Neuronal stem cell (in vitro differentiated cells): ENCODE measurements around the gene FANCL. TPM values are rescaled to one million over a fixed set of nuclear protein-coding genes. Genes with fewer than 3 reads are reported as not detected.
"Not testable (repeated sequence)": the region's sequence is repeated elsewhere in the genome, so short reads cannot be mapped to it uniquely, and the experiment has no call there.

Source experiments
- DNase-seq: peaks from one replicate; pipeline ENCODE4 v3.0.0-alpha.2; 2013; ENCODE audit warnings: low spot score
- H2AFZ ChIP-seq: one replicate; pipeline ENCODE4 v1.6.1; 2013; ENCODE audit warnings: mild to moderate bottlenecking, low read length, inconsistent platforms
- H2AK5ac ChIP-seq: 2 replicates; pipeline ENCODE4 v1.6.1; 2013; ENCODE audit warnings: low read depth, mild to moderate bottlenecking, inconsistent platforms, low read length, moderate library complexity, mixed read lengths
- H2BK120ac ChIP-seq: 2 replicates; pipeline ENCODE4 v1.6.1; 2013; ENCODE audit warnings: low read depth, mild to moderate bottlenecking, inconsistent platforms, low read length, moderate library complexity, mixed read lengths
- H2BK12ac ChIP-seq: one replicate; pipeline ENCODE4 v1.6.1; 2013; ENCODE audit warnings: low read length, inconsistent platforms
- H2BK15ac ChIP-seq: 2 replicates; pipeline ENCODE4 v1.6.1; 2013; ENCODE audit warnings: mild to moderate bottlenecking, low read length, inconsistent platforms, mixed read lengths
- H2BK5ac ChIP-seq: one replicate; pipeline ENCODE4 v1.6.1; 2013; ENCODE audit warnings: inconsistent platforms, mild to moderate bottlenecking, low read length, moderate library complexity
- H3K14ac ChIP-seq: one replicate; pipeline ENCODE4 v1.6.1; 2013; ENCODE audit warnings: low read length, inconsistent platforms
- H3K18ac ChIP-seq: 2 replicates; pipeline ENCODE4 v1.6.1; 2013; ENCODE audit warnings: low read length, inconsistent platforms
- H3K23ac ChIP-seq: 2 replicates; pipeline ENCODE4 v1.6.1; 2013; ENCODE audit warnings: low read depth, mild to moderate bottlenecking, mixed read lengths, low read length, inconsistent platforms; ENCODE audit not compliant: poor library complexity
- H3K27ac ChIP-seq: replicated peaks from 3 replicates; pipeline ENCODE4 v1.5.1; 2013; ENCODE audit warnings: low read length, inconsistent platforms
- H3K27me3 ChIP-seq, 3 experiments: 2 replicates each; pipeline ENCODE4 v1.6.1; 2013; ENCODE audit warnings: low read length in 3 of 3, mild to moderate bottlenecking in 2 of 3, inconsistent platforms in 1 of 3, low read depth in 1 of 3, mixed read lengths in 1 of 3, moderate library complexity in 1 of 3; ENCODE audit not compliant: control insufficient read depth in 3 of 3, insufficient read depth in 3 of 3
- H3K36me3 ChIP-seq, 2 donors: replicated peaks in 1 of 2; 2 replicates each; pipeline ENCODE4 v1.6.1; 2013; ENCODE audit warnings: low read length in 2 of 2; ENCODE audit not compliant: control insufficient read depth in 2 of 2, insufficient read depth in 2 of 2
- H3K4ac ChIP-seq: 2 replicates; pipeline ENCODE4 v1.6.1; 2013; ENCODE audit warnings: inconsistent platforms, mild to moderate bottlenecking, low read length, moderate library complexity
- H3K4me1 ChIP-seq, 2 donors: 1 replicate in 1 of 2; 2 replicates in 1 of 2; pipeline ENCODE4 v1.6.1; 2013; ENCODE audit warnings: low read length in 2 of 2, low read depth in 1 of 2; ENCODE audit not compliant: control insufficient read depth in 2 of 2, insufficient read depth in 1 of 2
- H3K4me2 ChIP-seq: one replicate; pipeline ENCODE4 v1.6.1; 2013; ENCODE audit warnings: mild to moderate bottlenecking, low read length, inconsistent platforms; ENCODE audit not compliant: insufficient read depth, poor library complexity, severe bottlenecking
- H3K4me3 ChIP-seq, 2 donors: 2 replicates each; pipeline ENCODE4 v1.5.1; 2013; ENCODE audit warnings: low read length in 2 of 2, mild to moderate bottlenecking in 2 of 2, inconsistent platforms in 1 of 2, moderate library complexity in 1 of 2
- H3K79me1 ChIP-seq: one replicate; pipeline ENCODE4 v1.6.1; 2013; ENCODE audit warnings: low read depth, mild to moderate bottlenecking, inconsistent platforms, low read length, moderate library complexity
- H3K9ac ChIP-seq: one replicate; pipeline ENCODE4 v1.6.1; 2013; ENCODE audit warnings: mild to moderate bottlenecking, low read depth, low read length, inconsistent platforms; ENCODE audit not compliant: poor library complexity
- H3K9me3 ChIP-seq, 2 donors: replicated peaks in 1 of 2; 2 replicates each; pipeline versions ENCODE3 to v1.6.1; 2013; ENCODE audit warnings: low read length in 2 of 2, mild to moderate bottlenecking in 2 of 2, inconsistent platforms in 1 of 2, low read depth in 1 of 2, mixed read lengths in 1 of 2, moderate library complexity in 1 of 2; ENCODE audit not compliant: control insufficient read depth in 2 of 2, insufficient read depth in 1 of 2
- H4K8ac ChIP-seq: one replicate; pipeline ENCODE4 v1.6.1; 2013; ENCODE audit warnings: low read depth, mild to moderate bottlenecking, inconsistent platforms, low read length, moderate library complexity
- H4K91ac ChIP-seq: one replicate; pipeline ENCODE4 v1.6.1; 2013; ENCODE audit warnings: low read length, low read depth, mild to moderate bottlenecking, inconsistent platforms; ENCODE audit not compliant: poor library complexity
- WGBS, 2 donors: extraction: QIAGEN DNeasy Blood & Tissue Kit; methylation state at CpG; one replicate each; pipeline ENCODE4 v1.1.7; 2013; ENCODE audit warnings: missing lambda C conversion rate in 2 of 2, mixed read lengths in 1 of 2; ENCODE audit not compliant: insufficient read length in 2 of 2, insufficient replicate concordance in 1 of 2; ENCODE audit errors: extremely low coverage in 2 of 2; 5-methylcytosine and 5-hydroxymethylcytosine counted together
- polyA plus RNA-seq, 2 experiments: library from polyadenylated mRNA; stranded (reverse); fragments of 200-250 nt; gene quantifications; one replicate each; pipeline ENCODE4 v1.2.3, GENCODE V29; 2013

Gene FANCL
- polyA plus RNA-seq (2013, experiment 1 of 2) = 46.7 TPM
- 47.7 TPM for polyA plus RNA-seq (2013, experiment 2 of 2)

DNA sequence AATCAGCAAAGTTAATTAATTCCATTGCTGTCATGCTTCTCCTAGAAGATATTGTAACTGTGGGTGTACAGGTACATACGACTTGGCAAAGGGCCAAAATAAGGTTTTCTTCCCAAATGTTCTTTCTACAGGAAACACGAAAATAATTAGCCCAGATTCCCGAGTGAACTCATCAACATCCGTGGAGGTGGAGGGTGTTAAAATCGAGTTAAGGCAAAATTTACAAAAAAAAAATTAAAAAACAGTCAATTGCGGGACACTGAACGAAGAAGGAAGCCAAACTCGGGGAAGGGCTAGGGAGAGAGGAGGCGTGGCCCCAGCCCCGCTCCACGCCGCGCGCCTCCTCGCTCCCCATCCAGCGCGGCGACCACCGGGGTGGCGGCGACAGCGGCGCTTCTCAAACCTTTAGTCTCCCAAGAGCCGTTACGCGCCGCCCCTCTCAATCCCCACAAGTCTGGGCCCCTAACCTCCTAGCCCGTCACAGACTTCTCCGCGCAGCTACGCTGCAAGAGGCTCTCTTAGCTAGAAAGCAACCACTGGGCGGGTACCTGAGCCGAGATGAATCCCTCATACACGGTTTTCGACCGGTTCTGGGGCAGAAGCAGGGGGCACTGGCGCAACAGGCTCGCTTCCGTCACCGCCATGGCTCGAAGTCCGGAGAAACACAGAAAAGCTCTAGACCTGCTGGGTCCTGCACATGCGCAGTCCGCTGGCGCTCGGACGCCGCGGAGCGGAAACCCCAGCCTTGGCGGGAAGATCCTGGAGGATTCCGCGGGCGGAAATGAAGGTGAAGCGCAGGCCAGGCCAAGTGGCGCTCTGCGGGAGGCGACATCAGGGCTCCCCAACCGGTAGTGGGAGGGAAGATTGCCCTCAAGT is at the start of gene FANCL:
FANCL (minus strand) TSS at position 656 of the 876 bp plus-strand sequence; CDS start at position 644, 12 bp downstream.
- peak within 1 kb of the TSS; percentile 83 for H3K4me2 ChIP-seq
- no peak within 1 kb of the TSS for H3K4ac ChIP-seq
- peak within 1 kb of the TSS; percentile 65 for H4K8ac ChIP-seq
- H2AFZ ChIP-seq = peak within 1 kb of the TSS; percentile 100
- H2BK120ac ChIP-seq = no peak within 1 kb of the TSS
- H3K79me1 ChIP-seq = no peaks in the 10 kb centered on the region
- no peak within 1 kb of the TSS for H2BK12ac ChIP-seq
- H3K23ac ChIP-seq = peak within 1 kb of the TSS; percentile 70
- peak within 1 kb of the TSS; percentile 89 to 93 for H3K4me3 ChIP-seq
- H3K36me3 ChIP-seq = no peaks in the 10 kb centered on the region
- peak within 1 kb of the TSS; percentile 99 for H3K27ac ChIP-seq
- no peak within 1 kb of the TSS for H3K14ac ChIP-seq
- no peak within 1 kb of the TSS for H2BK15ac ChIP-seq
- H4K91ac ChIP-seq = no peak within 1 kb of the TSS
- no CpG with 5 or more reads among the region's 59 CpGs for WGBS, 2 donors
- peak; percentile 87 for DNase-seq
- H3K4me1 ChIP-seq = peaks cover 2 to 5% of the 10 kb centered on the region in 2 donors
- H3K27me3 ChIP-seq = peaks cover 0 to 12% (median 0%) of the 10 kb centered on the region in 3 experiments
- peaks cover 0 to 16% of the 10 kb centered on the region in 2 donors for H3K9me3 ChIP-seq
- H3K9ac ChIP-seq = peak within 1 kb of the TSS; percentile 95
- peak within 1 kb of the TSS; percentile 93 for H2BK5ac ChIP-seq
- peak within 1 kb of the TSS; percentile 100 for H3K18ac ChIP-seq
- no peak within 1 kb of the TSS for H2AK5ac ChIP-seq

DNA sequence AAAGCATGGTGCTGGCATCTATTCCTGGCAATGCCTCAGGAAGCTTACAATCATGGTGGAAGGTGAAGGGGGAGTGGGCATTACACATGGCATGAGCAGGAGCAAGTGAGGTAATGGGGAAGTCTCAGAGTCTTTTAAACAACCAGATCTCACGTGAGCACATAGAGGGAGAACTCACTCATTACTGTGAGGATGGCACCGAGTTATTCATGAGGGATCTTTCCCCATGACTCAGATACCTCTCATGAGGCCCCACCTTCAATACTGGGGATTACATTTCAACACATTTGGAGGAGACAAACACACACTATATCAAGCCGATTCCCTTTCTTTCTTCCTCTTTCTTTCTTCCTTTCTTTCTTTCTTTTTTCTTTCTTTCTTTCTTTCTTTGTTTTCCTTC is 47.9 kb upstream of the FANCL start:
- no peak overlapping the region for H2BK5ac ChIP-seq
- no CpG with 5 or more reads among the region's 3 CpGs for WGBS, 2 donors
- no peak overlapping the region for H4K91ac ChIP-seq
- no peaks in the 10 kb centered on the region for H3K79me1 ChIP-seq
- H3K4me1 ChIP-seq = peaks cover 0 to 2% of the 10 kb centered on the region in 2 donors
- H3K27me3 ChIP-seq = peaks cover 0 to 4% (median 0%) of the 10 kb centered on the region in 3 experiments
- no peak overlapping the region for H2BK15ac ChIP-seq
- no peak overlapping the region for H2BK12ac ChIP-seq
- H3K4me3 ChIP-seq = no peak overlapping the region
- DNase-seq = no peak
- no peak overlapping the region for H2AK5ac ChIP-seq
- no peak overlapping the region for H3K4me2 ChIP-seq
- H3K23ac ChIP-seq = no peak overlapping the region
- no peak overlapping the region for H3K4ac ChIP-seq
- no peak overlapping the region for H3K18ac ChIP-seq
- H4K8ac ChIP-seq = no peak overlapping the region
- H2AFZ ChIP-seq = no peak overlapping the region
- H3K9me3 ChIP-seq = no peaks in the 10 kb centered on the region
- H3K9ac ChIP-seq = no peak overlapping the region
- no peak overlapping the region for H3K27ac ChIP-seq
- no peak overlapping the region for H3K14ac ChIP-seq
- no peaks in the 10 kb centered on the region for H3K36me3 ChIP-seq
- H2BK120ac ChIP-seq = no peak overlapping the region

DNA sequence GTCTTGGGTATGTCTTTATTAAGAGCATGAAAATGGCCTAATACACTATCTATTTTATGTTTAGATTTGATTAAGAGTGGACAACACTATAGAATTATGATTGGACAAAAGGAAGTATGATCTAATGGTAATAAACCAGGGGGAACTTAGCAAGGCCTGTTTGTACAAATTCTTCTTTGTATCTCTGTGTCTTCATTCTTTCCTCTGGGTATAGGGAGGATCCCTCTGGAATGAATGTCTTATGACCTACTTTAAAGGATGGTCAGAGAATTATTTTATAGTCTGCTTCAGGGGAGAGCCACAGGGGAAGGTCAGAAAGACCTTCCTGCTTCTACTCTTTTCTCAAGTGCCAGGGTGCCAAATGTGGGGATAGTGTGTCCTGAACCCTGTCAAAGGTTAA is 42.8 kb upstream of the FANCL start:
- Histone ChIP-seq H2AFZ (no peak overlapping the region), H3K9ac (no peak overlapping the region), H3K4me3 (no peak overlapping the region), H2BK12ac (no peak overlapping the region), H3K79me1 (no peaks in the 10 kb centered on the region), H3K27me3 (no peaks in the 10 kb centered on the region), H2BK15ac (no peak overlapping the region), H3K27ac (no peak overlapping the region), H2BK5ac (no peak overlapping the region), H3K9me3 (no peaks in the 10 kb centered on the region), H3K4me2 (no peak overlapping the region), H4K91ac (no peak overlapping the region), H3K4ac (no peak overlapping the region), H2BK120ac (no peak overlapping the region), H3K23ac (no peak overlapping the region), H2AK5ac (no peak overlapping the region), H3K4me1 (no peaks in the 10 kb centered on the region), H3K36me3 (no peaks in the 10 kb centered on the region), H3K14ac (no peak overlapping the region), H3K18ac (no peak overlapping the region), H4K8ac (no peak overlapping the region)
- DNase-seq = no peak

DNA sequence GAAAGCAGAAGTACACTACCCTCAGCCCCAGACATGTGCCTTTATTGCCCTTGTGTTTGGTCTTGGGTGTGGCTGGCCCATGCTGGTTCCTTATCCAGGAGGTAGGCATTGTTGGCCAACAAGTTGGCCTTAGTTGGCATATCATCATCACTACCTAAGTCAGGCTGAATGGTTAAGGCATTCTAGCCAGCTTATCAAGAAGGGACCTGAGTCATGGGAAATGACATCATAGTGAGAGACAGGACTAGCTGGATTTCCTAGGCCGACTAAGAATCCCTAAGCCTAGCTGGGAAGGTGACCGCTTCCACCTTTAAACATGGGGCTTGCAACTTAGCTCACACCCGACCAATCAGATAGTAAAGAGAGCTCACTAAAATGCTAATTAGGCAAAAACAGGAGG is 34.0 kb upstream of the FANCL start:
- not testable (repeated sequence) for H3K9me3 ChIP-seq, H3K23ac ChIP-seq, H4K91ac ChIP-seq, H2AFZ ChIP-seq, H3K4me3 ChIP-seq, H2BK15ac ChIP-seq, H3K14ac ChIP-seq, H3K4ac ChIP-seq, H3K4me1 ChIP-seq, H3K27me3 ChIP-seq, H2BK5ac ChIP-seq, H2BK12ac ChIP-seq, H3K4me2 ChIP-seq, H3K18ac ChIP-seq, DNase-seq, H3K36me3 ChIP-seq, H4K8ac ChIP-seq, H2BK120ac ChIP-seq, H3K9ac ChIP-seq, H3K79me1 ChIP-seq, H2AK5ac ChIP-seq, H3K27ac ChIP-seq
- WGBS, 2 donors = no CpG with 5 or more reads among the region's 3 CpGs
